Keratinocyte (primary cell): Measurements from ENCODE around the gene EHBP1. TPM values are rescaled to one million over a fixed set of nuclear protein-coding genes. Genes with fewer than 3 reads are reported as not detected.

Experiments
- DNase-seq: peaks from one replicate; pipeline ENCODE4 v3.0.0-alpha.2; 2011; ENCODE audit warnings: low read depth, missing footprints, low spot score
- FAIRE-seq: peaks from 2 replicates; lab custom pipeline; 2011; peaks lifted over from hg19 to GRCh38; lab: Jason Lieb, UNC
- H2AFZ ChIP-seq: 2 replicates; pipeline ENCODE4 v1.6.0; 2012; ENCODE audit warnings: low read length, control low read depth, inconsistent platforms; ENCODE audit not compliant: control insufficient read depth
- H3K27ac ChIP-seq: 2 replicates; pipeline ENCODE4 v1.5.1; 2011; ENCODE audit warnings: low read length; ENCODE audit not compliant: control insufficient read depth, insufficient read depth
- H3K27me3 ChIP-seq: 3 replicates; pipeline ENCODE4 v1.6.0; 2011; ENCODE audit warnings: low read length; ENCODE audit not compliant: control insufficient read depth, insufficient read depth; ENCODE audit errors: extremely low read depth
- H3K36me3 ChIP-seq, 2 experiments: 2 replicates in 1 of 2; 3 replicates in 1 of 2; pipeline ENCODE4 v1.5.1; 2011; ENCODE audit warnings: low read length in 2 of 2, mild to moderate bottlenecking in 1 of 2; ENCODE audit not compliant: control insufficient read depth in 2 of 2, insufficient read depth in 2 of 2; ENCODE audit errors: extremely low read depth in 1 of 2
- H3K4me1 ChIP-seq: 3 replicates; pipeline ENCODE4 v1.5.1; 2011; ENCODE audit warnings: low read length; ENCODE audit not compliant: control insufficient read depth, insufficient read depth; ENCODE audit errors: extremely low read depth
- H3K4me2 ChIP-seq: 3 replicates; pipeline ENCODE4 v1.6.0; 2011; ENCODE audit warnings: low read depth, low read length; ENCODE audit not compliant: control insufficient read depth, insufficient read depth; ENCODE audit errors: extremely low read depth
- H3K4me3 ChIP-seq, 3 experiments: fragments of 200-600 bp in 1 of 3; sonication (generic) in 1 of 3; 2 replicates in 2 of 3; 3 replicates in 1 of 3; pipeline ENCODE4 v1.5.1; 2011 to 2016; ENCODE audit warnings: low read length in 3 of 3, mild to moderate bottlenecking in 3 of 3, control low read depth in 2 of 3, inconsistent platforms in 1 of 3, low read depth in 1 of 3, mixed read lengths in 1 of 3, mixed run types in 1 of 3, moderate library complexity in 1 of 3; ENCODE audit not compliant: control insufficient read depth in 2 of 3, insufficient read depth in 2 of 3; ENCODE audit errors: extremely low read depth in 1 of 3
- H3K79me2 ChIP-seq: 2 replicates; pipeline ENCODE4 v1.6.0; 2012; ENCODE audit warnings: low read length; ENCODE audit not compliant: control insufficient read depth, insufficient read depth
- H3K9ac ChIP-seq: 3 replicates; pipeline ENCODE4 v1.6.0; 2011; ENCODE audit warnings: low read length; ENCODE audit not compliant: control insufficient read depth, insufficient read depth; ENCODE audit errors: extremely low read depth
- H3K9me1 ChIP-seq: 3 replicates; pipeline ENCODE4 v1.6.0; 2011; ENCODE audit warnings: low read length; ENCODE audit not compliant: control insufficient read depth, insufficient read depth; ENCODE audit errors: extremely low read depth
- H3K9me3 ChIP-seq: 2 replicates; pipeline ENCODE4 v1.5.1; 2012; ENCODE audit warnings: low read depth, low read length; ENCODE audit not compliant: control insufficient read depth
- H4K20me1 ChIP-seq: 3 replicates; pipeline ENCODE4 v1.6.0; 2011; ENCODE audit warnings: low read length; ENCODE audit not compliant: control insufficient read depth, insufficient read depth; ENCODE audit errors: extremely low read depth
- EZH2 ChIP-seq: IDR thresholded peaks from one replicate; pipeline ENCODE4 v1.6.1; 2012; ENCODE audit warnings: inconsistent platforms, mild to moderate bottlenecking, low read length, moderate library complexity
- dilution Hi-C: fragments of 300-500 bp; cut with MboI; formaldehyde crosslinking; loops from one replicate; pipeline ENCODE4 v1.7.0; 2020; ENCODE audit warnings: low sequenced_read_pairs; ENCODE audit not compliant: extremely low pct_ligation_motif_present
- polyA plus RNA-seq, 5 experiments: library from polyadenylated mRNA; depleted of rRNA in 3 of 5; stranded (reverse) in 3 of 5; stranded (forward) in 1 of 5; unstranded in 1 of 5; fragments of >200 nt; gene quantifications; 1 replicate in 1 of 5; 2 replicates in 3 of 5; 3 replicates in 1 of 5; pipeline versions ENCODE4 v1.2.1 to v1.2.3, GENCODE V29; 2011 to 2012; ENCODE audit warnings: missing spikeins in 2 of 5, low read depth in 1 of 5, low replicate concordance in 1 of 5
- TF ChIP-seq, protein P1 (sequence below), 3 experiments: IDR thresholded peaks in 1 of 3; conservative IDR thresholded peaks in 1 of 3; optimal IDR thresholded peaks in 1 of 3; 2 replicates in 2 of 3; 3 replicates in 1 of 3; pipeline versions ENCODE3 to v1.5.1; 2011; ENCODE audit warnings: low read length in 3 of 3, mild to moderate bottlenecking in 3 of 3, moderate library complexity in 2 of 3, control low read depth in 1 of 3, inconsistent platforms in 1 of 3; ENCODE audit not compliant: insufficient read depth in 2 of 3; ENCODE audit errors: extremely low read depth in 1 of 3

The EHBP1 gene
- polyA plus RNA-seq, 1 donor (not counting 4 experiments of a cell fraction or from before 2014, with no cell fraction given): 59.0 TPM

DNA sequence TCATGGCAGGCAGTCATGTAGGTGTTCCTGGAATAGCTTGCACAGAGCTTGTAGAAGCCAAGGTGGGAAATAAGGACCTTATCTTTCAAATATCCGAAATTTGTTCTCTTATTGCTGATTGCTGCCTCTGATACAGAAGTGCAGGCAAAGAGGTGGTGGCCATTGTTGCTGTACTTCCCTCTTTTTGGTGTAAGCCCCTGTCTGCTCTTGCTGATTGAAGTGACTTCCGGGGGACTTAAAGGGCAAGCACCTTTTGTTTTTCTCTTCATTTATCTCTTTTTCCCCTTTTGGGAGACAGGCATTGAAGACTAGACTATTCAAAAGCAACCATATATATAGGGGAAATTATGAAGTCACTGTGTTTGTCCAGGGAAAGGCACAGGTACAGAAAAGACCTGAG, 213.5 kb downstream of the EHBP1 start:
- H3K79me2 ChIP-seq: no peaks in the 10 kb centered on the region
- H3K4me3 ChIP-seq: no peak overlapping the region
- no peak overlapping the region for H2AFZ ChIP-seq
- peaks cover 8 to 11% of the 10 kb centered on the region in 2 experiments for H3K36me3 ChIP-seq
- dilution Hi-C loops: no loop called here
- no peak overlapping the region for H3K27ac ChIP-seq
- H3K27me3 ChIP-seq: no peaks in the 10 kb centered on the region
- FAIRE-seq (no peak), DNase-seq (no peak)
- H3K9me1 ChIP-seq: no peaks in the 10 kb centered on the region
- no peaks in the 10 kb centered on the region for H4K20me1 ChIP-seq
- H3K9ac ChIP-seq: no peak overlapping the region
- peaks cover 4% of the 10 kb centered on the region for H3K4me1 ChIP-seq
- no peak for TF ChIP-seq EZH2
- TF ChIP-seq, protein P1, sequence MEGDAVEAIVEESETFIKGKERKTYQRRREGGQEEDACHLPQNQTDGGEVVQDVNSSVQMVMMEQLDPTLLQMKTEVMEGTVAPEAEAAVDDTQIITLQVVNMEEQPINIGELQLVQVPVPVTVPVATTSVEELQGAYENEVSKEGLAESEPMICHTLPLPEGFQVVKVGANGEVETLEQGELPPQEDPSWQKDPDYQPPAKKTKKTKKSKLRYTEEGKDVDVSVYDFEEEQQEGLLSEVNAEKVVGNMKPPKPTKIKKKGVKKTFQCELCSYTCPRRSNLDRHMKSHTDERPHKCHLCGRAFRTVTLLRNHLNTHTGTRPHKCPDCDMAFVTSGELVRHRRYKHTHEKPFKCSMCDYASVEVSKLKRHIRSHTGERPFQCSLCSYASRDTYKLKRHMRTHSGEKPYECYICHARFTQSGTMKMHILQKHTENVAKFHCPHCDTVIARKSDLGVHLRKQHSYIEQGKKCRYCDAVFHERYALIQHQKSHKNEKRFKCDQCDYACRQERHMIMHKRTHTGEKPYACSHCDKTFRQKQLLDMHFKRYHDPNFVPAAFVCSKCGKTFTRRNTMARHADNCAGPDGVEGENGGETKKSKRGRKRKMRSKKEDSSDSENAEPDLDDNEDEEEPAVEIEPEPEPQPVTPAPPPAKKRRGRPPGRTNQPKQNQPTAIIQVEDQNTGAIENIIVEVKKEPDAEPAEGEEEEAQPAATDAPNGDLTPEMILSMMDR (optimal IDR thresholded peaks at IDR 0.05 in 1 of 3, IDR thresholded peaks at IDR 0.05 in 1 of 3, conservative IDR thresholded peaks at IDR 0.05 in 1 of 3; ENCODE audit: extremely low read depth in 1 of 3, insufficient read depth in 2 of 3, low read length in 3 of 3): no peak
- H3K4me2 ChIP-seq: no peak overlapping the region
- H3K9me3 ChIP-seq: no peaks in the 10 kb centered on the region

DNA sequence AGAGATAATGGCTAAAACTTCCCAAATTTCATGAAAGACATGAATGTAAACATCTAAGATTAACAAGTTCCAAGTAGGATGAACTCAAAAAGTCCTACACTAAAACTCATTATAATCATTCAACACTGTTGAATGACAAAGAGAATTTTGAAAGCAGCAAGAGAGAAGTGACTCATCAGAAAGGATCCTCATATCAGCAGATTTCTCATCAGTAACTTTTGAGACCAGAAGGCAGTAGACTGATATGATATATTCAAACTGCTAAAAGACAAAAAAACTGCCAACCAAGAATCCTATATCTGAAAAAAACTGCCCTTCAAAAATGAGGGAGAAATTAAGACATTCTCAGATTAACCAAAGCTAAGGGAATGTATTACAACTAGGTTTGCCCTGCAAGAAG, 214.6 kb downstream of the EHBP1 start:
- Histone ChIP-seq H3K9me1 (no peaks in the 10 kb centered on the region), H4K20me1 (no peaks in the 10 kb centered on the region), H3K27ac (no peak overlapping the region), H3K4me3 (no peak overlapping the region), H3K9ac (no peak overlapping the region), H2AFZ (no peak overlapping the region), H3K9me3 (no peaks in the 10 kb centered on the region), H3K4me1 (peaks cover 4% of the 10 kb centered on the region), H3K36me3 (peaks cover 8 to 11% of the 10 kb centered on the region in 2 experiments), H3K4me2 (no peak overlapping the region), H3K27me3 (no peaks in the 10 kb centered on the region), H3K79me2 (no peaks in the 10 kb centered on the region)
- no peak for TF ChIP-seq EZH2
- TF ChIP-seq, protein P1 (optimal IDR thresholded peaks at IDR 0.05 in 1 of 3, IDR thresholded peaks at IDR 0.05 in 1 of 3, conservative IDR thresholded peaks at IDR 0.05 in 1 of 3; ENCODE audit: extremely low read depth in 1 of 3, insufficient read depth in 2 of 3, low read length in 3 of 3): no peak
- no peak for DNase-seq
- peak; percentile 61 for FAIRE-seq
- dilution Hi-C loops: no loop called here
